GM12801 (cell line): ENCODE results near the gene PPM1G.

Experiments
- TF ChIP-seq, protein P1 (sequence below): IDR thresholded peaks from one replicate; pipeline ENCODE4 v1.5.1; 2011; ENCODE audit warnings: control low read depth; ENCODE audit not compliant: insufficient read length; ENCODE audit errors: extremely low read depth

The PPM1G gene

GRCh38 chr2:27407798-27408491 is 1.4 kb downstream of the PPM1G start:
- TF ChIP-seq, protein P1, sequence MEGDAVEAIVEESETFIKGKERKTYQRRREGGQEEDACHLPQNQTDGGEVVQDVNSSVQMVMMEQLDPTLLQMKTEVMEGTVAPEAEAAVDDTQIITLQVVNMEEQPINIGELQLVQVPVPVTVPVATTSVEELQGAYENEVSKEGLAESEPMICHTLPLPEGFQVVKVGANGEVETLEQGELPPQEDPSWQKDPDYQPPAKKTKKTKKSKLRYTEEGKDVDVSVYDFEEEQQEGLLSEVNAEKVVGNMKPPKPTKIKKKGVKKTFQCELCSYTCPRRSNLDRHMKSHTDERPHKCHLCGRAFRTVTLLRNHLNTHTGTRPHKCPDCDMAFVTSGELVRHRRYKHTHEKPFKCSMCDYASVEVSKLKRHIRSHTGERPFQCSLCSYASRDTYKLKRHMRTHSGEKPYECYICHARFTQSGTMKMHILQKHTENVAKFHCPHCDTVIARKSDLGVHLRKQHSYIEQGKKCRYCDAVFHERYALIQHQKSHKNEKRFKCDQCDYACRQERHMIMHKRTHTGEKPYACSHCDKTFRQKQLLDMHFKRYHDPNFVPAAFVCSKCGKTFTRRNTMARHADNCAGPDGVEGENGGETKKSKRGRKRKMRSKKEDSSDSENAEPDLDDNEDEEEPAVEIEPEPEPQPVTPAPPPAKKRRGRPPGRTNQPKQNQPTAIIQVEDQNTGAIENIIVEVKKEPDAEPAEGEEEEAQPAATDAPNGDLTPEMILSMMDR = no peak

- TF ChIP-seq, protein P1 = no peak
Measured at GRCh38 chr2:27400348-27401135, 8.8 kb downstream of the PPM1G start.

- TF ChIP-seq, protein P1 = no peak
Measured at GRCh38 chr2:27398962-27399361, 10.4 kb downstream of the PPM1G start.

GRCh38 chr2:27393225-27393624 is 16.2 kb downstream of the PPM1G start:
- TF ChIP-seq, protein P1 = no peak

GRCh38 chr2:27390822-27391679 is 18.3 kb downstream of the PPM1G start:
- TF ChIP-seq, protein P1 = no peak

- TF ChIP-seq, protein P1 = no peak
Measured at GRCh38 chr2:27381577-27382181, 27.7 kb downstream of the PPM1G start.
